Kasumi-1 (cell line): ENCODE measurements around the gene CALB2.
"Not testable (repeated sequence)": the region's sequence is repeated elsewhere in the genome, so short reads cannot be mapped to it uniquely, and the experiment has no call there.

Experiments used
- DNase-seq, 2 experiments: peaks; one replicate each; lab custom pipeline; 2025; lab: John Stamatoyannopoulos, UW

CALB2 gene

DNA sequence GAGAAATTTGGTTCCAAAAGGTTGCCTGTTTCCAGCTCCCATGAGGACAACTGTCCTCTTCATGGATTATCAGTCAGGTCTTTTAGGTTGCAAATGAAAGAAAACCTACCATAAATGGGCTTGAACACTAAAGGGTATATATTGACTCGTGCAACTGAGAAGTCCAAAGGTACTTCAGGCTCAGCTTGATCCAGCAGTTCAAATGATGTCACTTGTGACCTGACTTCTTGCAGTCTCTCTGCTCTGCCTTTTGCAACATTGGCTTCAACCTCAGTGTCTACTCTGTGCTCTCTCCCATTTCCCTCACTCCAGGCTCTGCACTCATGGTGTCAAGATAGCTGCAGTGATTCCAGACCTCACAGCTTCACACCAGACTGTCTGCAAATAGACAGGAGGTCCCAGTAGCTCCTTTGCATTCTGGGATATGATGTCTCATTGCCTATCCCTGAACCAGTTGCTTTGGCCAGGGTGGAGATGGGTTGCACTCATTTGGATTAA is 5.5 kb upstream of the CALB2 start:
- no peak for DNase-seq

DNA sequence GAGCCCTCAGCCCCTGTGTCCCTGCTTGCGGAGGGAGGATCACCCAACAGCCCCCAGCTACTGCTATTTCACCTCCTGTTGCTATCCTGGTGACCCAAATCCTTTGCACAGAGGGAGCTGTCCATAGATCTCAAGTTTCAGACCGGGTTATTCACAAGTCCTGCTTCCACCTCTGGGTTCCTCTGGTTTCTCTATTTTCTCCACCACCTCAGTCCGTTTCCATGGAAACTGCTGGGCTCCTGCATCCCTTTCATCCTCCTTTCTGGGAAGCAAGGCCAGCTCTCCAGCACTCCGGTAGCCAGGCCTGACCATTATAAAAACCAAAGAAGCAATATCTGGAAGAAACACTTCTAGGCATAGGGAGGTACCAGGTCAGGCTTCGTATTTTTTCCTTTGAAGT is 4.8 kb upstream of the CALB2 start:
- no peak for DNase-seq

DNA sequence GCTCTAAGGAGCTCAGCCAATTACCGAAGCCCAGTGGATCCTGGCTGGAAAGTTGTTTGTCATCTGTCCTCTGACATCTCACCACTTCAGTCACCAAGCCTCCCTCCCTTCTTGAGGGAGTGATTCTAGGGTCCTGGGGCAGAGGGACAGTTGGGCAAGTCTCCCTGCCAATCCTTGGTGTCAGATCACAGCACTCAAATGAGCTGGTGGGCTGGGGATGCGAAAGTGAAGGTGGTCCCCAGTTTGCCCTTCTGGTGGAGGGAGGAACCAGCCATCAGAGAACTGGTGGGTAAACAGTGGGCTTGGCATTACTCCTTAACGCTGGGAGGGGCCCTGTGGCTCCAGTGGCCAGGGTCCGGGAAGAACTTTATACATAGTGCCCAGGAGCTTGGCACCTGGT is 4.4 kb upstream of the CALB2 start:
- no peak for DNase-seq

DNA sequence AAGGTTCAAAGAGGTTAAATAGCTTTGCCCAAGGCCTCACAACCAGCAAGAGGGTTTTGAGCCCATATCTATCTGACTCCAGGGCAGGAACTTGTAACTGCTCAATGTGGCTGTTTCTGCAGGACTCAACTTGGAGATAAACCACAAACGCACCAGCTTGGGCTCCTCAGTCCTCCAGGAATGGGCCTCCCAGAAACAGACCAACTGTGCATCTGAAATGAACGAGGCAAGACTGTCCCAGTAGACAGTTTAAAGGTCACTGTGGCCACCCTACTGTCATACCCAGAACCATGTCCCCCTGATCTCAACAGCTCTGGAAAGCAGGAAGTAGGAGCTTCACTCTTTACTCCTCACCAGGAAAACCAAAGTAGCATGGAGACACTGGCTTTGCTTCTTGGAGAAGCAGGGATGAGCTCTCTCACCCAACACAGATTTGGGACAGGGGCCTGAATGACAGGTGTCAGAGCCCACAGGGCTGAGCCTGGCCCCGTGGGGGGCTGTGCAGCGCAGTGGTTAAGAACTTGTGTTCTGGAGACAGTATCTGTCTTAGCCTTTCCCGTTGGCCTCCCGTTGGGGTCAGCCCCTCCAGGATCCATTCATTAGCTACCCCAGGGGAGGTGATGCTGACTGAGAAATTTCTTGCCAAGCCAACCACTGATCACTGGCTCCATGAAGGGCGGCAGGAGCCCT is 2.3 kb upstream of the CALB2 start:
- DNase-seq: no peak

DNA sequence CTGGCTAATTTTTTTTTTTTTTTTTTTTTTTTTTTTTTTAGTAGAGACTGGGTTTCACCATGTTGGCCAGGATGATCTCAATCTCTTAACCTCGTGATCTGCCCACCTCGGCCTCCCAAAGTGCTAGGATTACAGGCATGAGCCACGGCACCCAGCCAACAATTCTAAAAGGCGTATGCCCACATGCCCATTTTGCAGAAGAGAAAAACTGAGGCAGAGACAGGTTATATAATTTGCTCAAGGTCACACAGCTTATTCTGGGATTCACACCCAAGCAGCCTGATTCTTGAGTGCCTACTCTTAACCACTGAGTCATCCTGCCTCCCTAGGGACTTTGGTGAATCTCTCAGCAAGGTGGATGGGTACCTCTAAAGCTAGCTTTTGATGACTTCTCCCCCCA is 1.6 kb upstream of the CALB2 start:
- DNase-seq: not testable (repeated sequence)

DNA sequence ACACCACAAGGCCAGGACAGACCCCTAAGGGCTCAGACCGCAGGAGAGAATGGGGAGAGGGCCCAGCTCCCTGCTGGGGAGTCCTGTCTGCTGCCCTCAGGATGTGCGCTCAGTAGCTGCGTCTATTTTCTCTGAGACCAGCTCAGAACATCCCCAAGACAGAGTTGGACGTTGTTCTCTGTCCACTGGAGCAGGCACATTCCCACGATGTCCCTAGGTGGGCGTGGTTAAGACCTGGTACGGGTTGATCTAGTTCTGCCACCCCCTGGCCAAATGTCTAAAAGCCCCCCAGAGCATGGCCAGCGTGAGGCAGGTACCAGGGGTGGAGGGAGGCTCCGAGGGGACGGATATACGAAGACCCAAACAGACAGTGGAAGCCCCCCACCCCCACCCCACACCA is 842 bp upstream of the CALB2 start:
- no peak for DNase-seq

DNA sequence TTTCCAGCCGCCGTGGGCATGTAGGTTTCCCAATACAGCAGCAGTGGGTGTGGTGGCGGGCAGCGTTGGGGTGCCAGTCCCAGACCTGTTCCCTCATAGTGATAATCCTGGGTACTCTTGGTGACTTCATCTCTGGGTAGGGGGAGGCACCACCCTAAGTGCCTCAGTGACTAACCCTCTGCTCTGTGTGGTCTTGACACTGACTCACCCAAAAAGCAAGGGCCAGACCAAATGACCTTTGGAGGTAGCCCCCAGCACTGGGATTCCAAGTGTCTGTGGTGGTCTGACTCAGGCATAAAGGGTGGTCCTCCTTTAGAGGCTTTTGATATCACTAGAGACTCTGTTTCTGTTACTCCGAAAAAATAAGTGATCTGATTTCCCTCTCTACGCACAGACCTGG is 908 bp downstream of the CALB2 start:
- DNase-seq: no peak

DNA sequence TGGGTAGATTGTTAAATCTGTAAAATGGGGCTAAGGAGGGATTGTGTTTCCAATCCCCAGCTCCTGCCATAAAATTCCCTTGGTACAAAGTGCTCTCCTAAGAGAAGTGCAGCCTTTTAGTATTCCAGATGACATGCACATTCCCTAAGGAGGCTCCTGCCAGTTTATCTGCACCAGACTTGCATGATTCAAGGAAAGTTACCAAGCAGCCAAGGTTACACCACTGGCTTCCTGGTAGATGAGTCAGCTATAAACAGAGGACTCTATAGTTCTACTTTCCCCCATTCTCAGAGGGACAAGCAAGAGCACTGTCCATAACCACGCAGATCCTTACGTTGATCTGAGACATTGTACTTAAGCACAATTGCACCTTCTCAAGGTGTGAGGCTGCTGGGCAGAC is 1.9 kb downstream of the CALB2 start:
- DNase-seq: no peak

DNA sequence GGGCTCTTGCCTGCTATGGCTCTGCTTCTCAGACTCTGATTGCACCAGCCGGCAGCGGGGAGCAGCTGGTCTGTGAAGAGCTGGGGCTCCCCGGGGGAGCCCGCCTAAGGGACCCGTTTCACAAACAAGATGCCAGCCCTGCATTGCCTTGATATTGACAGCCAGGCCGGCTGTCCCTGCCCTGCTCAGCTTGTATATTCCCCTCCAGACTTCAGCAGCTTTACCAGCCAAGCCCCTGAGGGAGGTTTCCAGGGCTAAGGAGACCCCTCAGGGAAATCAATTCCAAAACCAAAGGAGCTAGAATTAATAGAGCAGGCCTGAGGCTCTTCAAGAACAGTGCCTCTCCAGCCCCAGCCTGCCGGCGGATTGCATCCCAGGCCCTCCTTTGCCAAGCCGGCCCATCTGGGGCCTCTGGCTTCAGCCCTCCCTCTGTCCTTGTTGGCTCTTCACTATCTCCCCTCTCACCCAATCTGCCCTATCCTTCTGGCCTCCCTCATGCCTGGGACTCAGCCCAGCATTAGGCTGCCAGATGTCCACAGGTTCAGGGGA is 5.7 kb downstream of the CALB2 start:
- no peak for DNase-seq

DNA sequence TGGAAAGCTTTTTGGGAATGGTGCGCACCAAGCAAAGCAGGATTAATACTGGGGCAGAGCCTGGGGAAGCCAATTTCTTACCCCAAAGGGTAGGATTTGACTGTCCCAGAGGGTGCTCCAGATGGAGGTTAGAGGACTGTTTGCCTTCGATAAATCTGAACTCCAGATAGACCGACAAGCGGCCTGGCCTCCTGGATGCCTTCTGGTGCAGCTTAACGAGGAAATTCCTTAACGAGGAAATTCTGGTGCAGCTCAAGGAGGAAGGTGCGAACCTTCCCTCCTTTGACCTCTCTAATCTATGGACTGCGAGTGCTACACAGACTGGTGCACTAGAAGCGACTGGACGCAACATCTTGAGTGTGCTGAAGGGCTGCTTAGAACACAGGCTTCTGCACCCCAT is 6.5 kb downstream of the CALB2 start:
- DNase-seq: no peak

DNA sequence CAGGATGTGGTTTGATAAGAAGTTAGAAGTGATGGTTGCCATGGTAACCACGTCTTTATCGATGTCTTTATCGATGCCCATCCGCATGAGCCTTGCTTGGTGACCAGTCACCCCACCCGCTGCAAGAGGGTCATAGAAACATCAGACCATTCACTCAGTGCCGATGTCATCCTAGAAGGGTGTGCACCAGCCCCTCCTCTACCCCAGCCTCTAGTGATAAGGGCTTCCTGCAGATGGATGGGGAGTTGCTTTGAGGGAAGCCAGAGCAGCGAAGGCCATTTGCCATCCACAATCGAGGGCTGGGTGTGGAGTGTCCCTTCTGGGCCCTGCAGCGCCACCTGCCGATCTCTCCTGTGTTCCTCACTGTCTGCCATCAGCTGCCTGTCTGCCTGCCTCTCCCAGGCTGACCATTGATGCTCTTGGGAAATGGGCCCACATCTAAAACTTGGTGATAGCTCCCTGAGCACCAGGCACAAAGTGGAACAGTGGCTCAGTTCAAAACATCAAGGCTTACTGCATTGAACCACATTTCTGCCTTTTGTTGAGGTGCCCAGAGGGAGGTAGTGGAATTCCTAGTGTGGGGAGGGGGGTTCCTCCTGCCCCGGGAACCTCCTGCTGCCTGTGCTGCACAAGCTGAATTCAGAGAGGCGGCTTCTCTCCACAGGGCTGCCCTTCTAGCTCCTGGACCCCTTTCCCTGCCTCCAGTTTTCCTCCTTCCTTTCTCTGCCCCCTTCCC is 8.9 kb downstream of the CALB2 start:
- DNase-seq: peak; percentile 44 to 65

DNA sequence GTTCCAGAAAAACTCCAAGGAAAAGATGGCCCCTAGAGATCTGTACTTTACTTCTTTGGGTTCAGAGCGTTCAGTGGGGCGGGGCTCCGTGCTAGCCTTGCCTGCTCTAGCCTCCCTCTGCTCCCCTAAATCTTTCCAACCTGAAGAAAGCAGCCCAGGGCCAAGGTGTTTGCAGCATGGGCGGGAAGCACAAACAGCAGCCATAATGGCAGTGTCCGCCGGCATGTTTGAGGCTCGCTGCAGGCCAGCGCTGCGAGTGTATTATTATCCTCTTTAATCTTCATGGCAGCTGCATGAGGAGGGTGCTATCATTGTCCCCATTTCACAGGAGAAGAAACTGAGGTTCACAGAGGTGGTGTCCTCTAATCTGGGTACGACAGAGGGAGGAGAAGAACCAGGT is 10.4 kb downstream of the CALB2 start:
- no peak for DNase-seq

DNA sequence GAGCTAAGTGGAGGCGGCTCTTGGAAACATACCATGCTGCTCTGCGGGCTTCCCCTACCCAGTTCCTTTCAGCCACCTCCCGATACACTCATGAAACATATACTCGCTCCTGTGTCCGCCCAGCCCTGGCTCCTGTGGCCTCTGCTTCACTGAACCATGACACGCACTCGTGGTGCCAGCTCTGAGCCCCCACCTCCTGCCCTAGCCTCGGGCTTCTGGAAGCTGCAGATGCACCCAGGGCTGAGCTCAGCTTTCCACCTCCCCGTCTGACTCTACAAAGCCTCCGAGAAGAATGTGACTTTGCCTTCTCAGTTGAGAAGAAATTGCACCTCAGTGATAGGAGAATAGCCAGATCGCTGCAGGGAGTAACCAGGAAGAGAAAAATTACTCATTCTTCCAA is 11.0 kb downstream of the CALB2 start:
- DNase-seq: no peak

DNA sequence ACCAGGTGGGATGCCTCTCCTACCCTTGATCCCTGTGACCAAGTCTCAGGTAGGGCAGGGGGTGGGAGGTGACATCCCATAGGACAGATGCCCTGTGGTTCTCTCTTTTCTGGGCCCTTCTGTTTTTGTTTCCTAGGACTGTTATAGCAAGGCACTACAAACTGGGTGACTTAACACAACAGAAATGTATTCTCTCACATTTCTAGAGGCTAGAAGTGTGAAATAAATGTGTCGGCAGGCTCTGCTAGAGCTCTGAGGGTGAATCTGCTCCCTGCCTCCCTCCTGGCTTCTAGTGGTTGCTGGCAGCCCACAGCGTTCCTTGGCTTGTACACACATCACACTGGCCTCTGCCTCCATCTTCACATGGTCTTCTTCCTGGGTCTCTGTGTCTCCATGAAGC is 12.7 kb downstream of the CALB2 start:
- no peak for DNase-seq

DNA sequence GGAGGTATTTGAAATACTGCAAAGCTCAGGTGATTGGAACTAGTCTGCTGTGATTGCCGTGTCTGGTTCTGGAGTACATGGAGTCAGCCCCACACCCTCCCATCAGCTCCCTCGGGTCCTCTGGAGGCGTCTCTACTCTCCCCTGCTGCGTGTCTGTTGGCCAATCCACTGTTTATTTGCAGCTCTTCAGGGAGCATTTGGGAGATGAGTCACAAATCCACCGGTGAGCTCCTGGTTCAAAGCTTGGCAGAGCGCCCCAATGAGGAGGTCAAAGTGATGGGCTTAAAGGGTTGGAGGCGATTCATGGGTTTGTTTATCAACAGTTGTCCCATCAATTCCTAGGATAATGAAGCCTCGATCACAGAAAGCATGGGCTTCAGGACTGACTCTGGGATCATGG is 14.6 kb downstream of the CALB2 start:
- no peak for DNase-seq

DNA sequence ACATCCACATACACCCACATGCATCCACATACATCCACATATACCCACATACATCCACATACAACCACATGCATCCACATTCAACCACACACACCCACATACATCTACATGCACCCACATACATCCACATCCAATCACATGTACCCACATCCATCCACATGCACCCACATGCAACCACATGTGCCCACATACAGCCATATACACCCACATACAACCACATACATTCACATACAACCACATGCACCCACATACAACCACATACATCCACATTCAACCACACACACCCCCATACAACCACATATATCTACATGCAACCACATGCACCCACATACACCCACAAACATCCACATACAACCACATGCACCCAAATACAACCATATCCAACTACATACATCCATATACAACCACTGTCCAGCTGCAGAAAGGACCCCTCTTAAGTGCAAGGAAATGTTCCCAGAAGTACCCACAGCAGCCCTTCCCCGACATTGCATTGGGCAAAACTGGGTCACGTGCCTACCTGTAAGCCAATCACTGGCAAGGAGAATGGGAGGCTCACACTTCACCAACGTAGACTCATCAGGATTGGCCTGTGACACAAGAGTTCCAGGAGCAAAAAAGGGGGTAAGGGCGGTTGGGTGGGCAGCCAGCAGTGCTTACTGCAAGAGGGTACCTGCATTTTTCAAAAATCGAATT is 18.1 kb downstream of the CALB2 start:
- no peak for DNase-seq

DNA sequence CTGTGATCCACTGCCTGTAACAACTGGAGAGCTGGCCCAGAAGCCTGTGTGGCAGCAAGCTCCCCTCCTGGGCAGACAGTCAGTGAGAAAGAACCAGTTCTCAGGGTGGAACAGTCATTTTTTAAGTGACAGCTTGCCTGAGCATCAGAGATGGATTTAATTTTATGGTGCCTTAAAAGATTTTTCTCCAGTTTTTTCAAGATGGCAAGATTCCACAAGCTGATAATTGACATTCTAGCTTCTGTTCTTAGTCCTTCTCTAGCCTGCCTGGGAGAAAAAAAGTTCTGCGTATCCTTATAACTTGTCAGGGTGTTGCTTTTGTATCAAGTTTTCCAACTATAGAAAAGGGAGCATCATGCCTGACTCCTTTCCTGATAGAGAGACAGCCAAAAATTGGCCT is 21.2 kb downstream of the CALB2 start:
- DNase-seq: no peak

DNA sequence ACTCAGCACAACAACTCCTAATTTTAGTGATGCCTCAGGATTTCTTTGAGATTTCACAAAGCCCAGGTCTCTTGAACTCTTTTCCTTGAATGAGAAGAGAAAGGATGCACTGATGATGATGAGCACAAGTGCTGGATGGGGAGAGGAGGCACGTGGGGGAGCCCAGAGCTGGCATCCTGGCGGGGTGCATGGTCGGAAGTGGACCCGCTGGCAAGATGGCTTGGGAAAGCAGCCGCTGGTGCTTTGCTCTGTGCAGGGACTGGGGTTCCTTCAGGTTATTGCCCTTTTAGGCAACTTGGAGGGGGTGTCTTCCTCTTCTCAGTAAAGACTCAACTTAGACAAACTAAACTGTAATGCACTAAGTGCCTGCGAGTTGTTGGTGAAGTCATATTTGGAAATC is 22.3 kb downstream of the CALB2 start:
- no peak for DNase-seq

DNA sequence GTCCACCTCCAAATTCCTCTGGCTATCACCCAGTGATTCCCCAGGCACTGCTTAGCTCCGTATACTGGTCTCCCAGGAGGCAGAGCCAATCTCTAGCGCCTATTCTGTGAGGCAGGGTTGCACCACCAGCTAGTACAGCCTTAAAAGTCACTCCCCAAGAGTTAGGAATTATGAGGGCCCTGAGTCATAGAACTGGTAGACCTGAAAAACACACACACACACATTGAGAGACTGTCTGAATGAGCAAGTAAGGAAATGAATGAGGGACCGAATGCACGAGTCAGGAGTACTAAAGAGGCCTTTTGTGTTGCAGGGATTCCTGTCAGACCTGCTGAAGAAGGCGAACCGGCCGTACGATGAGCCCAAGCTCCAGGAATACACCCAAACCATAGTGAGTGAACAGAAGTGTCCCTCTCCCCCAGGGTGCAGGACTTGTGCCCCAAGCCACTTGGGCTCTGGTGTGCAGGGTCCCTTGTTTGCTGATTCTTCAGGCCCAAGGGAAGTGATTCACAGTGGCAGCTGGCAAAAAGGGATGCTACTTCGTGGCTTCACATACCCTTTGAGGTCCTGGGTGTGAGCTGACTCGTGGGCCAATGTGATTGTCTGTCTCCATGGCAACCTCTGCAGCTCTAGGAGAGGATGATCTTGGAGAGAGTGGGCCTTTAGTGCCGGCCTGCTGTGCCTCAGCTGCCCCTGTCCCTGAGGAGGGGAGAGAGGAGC is 24.7 kb downstream of the CALB2 start:
- DNase-seq: no peak

DNA sequence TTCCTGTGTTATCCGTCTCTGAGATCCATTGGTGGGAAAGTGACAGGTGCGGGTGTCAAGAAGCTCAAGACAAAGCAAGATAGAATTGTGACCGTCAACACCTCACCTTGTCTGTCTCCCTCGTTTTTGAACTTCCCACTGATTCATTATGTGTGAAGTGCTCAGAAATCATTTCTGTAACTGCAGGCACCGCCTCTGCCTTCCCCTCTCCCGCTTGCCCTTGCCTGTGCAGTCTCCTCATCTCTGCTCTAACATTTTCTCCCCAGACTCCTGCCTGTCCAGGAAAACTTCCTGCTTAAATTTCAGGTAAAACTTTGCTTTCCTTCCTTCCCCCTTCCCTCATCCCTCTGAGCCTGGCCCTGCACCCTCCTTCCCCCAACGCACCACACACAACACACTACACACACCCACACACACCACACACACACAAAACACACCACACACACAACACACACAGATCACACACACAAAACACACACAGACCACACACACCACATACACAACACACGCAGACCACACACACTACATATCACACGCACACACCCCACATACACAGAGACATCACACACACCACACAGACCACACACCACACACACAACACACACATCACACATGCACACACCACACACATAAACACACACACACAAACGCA is 25.7 kb downstream of the CALB2 start:
- no peak for DNase-seq

DNA sequence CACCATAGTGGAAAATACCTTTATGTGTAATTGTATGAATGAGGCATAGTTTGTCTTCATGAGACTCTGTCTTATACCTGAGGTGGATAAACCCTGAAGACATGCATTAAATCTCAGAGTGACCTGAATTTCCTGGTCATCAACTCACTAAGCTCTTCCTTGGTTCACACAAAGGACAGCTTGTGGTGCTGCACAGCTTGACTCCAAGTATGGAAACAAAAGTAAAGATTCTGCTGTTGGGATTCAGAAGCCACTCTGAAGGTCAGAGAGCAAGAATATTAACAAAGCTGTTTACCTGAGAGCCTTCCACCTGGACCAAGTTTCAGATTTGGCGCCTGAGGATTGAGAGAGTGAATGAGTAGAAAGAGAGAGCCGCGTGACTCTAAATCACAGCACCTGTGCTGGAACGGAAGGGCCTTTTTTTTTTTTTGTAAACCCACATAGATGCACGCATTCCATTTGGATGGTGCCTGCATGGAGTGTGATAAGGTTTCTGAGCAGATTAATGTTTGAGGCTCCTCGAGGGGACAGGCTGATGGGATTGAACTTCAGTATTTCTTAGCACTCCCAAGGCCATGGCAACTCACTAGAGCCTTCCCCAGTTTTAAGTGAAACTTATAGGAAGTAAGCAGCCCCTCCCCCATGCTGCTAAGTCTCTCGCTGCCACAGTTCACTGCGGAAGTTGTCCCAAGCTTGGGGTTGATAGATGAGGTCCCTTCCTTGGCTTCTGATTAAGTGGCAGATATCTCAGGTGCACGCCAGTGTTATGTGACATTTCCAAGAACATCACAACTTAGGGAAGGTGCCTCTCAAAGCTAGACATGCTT is 28.7 kb downstream of the CALB2 start:
- DNase-seq: peak in 1 of 2 experiments; percentile 32
